Liver (tissue), 9 donors: ENCODE data around the gene CTU2. TPM values are rescaled to one million over a fixed set of nuclear protein-coding genes. Genes with fewer than 3 reads are reported as not detected.

ENCODE experiments used
- DNase-seq: peaks from one replicate; pipeline ENCODE4 v3.0.0-alpha.2; 2017; ENCODE audit warnings: low spot score
- H3K27ac ChIP-seq, 2 donors: one replicate each; pipeline ENCODE4 v1.7.0; 2013; ENCODE audit warnings: inconsistent platforms in 2 of 2, low read length in 2 of 2, control low read depth in 1 of 2, low read depth in 1 of 2, mild to moderate bottlenecking in 1 of 2
- H3K27me3 ChIP-seq, 4 donors: one replicate each; pipeline versions ENCODE4 v1.6.1 to v1.7.0; 2013; ENCODE audit warnings: low read length in 3 of 4, inconsistent platforms in 1 of 4, mild to moderate bottlenecking in 1 of 4, moderate library complexity in 1 of 4; ENCODE audit not compliant: control insufficient read depth in 4 of 4, insufficient read depth in 4 of 4
- H3K36me3 ChIP-seq, 4 donors: one replicate each; pipeline versions ENCODE4 v1.6.1 to v1.7.0; 2013; ENCODE audit warnings: low read length in 3 of 4, mild to moderate bottlenecking in 3 of 4, low read depth in 1 of 4, moderate library complexity in 1 of 4; ENCODE audit not compliant: control insufficient read depth in 4 of 4, insufficient read depth in 3 of 4
- H3K4me1 ChIP-seq, 4 donors: one replicate each; pipeline versions ENCODE4 v1.6.1 to v1.7.0; 2013; ENCODE audit warnings: low read length in 3 of 4, mild to moderate bottlenecking in 3 of 4, moderate library complexity in 1 of 4; ENCODE audit not compliant: control insufficient read depth in 4 of 4, insufficient read depth in 4 of 4
- H3K4me3 ChIP-seq, 3 donors: one replicate each; pipeline versions ENCODE4 v1.6.1 to v1.7.0; 2013; ENCODE audit warnings: low read length in 3 of 3, control low read depth in 1 of 3, low read depth in 1 of 3, mild to moderate bottlenecking in 1 of 3
- H3K9ac ChIP-seq, 2 donors: one replicate each; pipeline ENCODE4 v1.7.0; 2013; ENCODE audit warnings: low read length in 2 of 2, mild to moderate bottlenecking in 2 of 2, moderate library complexity in 2 of 2, control low read depth in 1 of 2, low read depth in 1 of 2
- H3K9me3 ChIP-seq, 4 donors: one replicate each; pipeline versions ENCODE4 v1.6.1 to v1.7.0; 2013; ENCODE audit warnings: low read length in 3 of 4; ENCODE audit not compliant: control insufficient read depth in 4 of 4
- CTCF ChIP-seq: fragments of 150-350 bp; IDR thresholded peaks from 2 replicates; pipeline ENCODE4 v1.5.1; 2017; ENCODE audit warnings: improper control_type of control experiment, low read depth, low read length; ENCODE audit not compliant: missing input control
- EGR1 ChIP-seq, 2 donors: IDR thresholded peaks; 2 replicates each; pipeline ENCODE4 v1.6.1; 2016 to 2018; ENCODE audit warnings: antibody characterized with exemption in 2 of 2, low read depth in 2 of 2
- FOXA1 ChIP-seq: IDR thresholded peaks from 2 replicates; pipeline ENCODE4 v1.6.1; 2016; ENCODE audit warnings: antibody characterized with exemption
- FOXA2 ChIP-seq: IDR thresholded peaks from 2 replicates; pipeline ENCODE4 v1.6.1; 2016; ENCODE audit warnings: antibody characterized with exemption
- GABPA ChIP-seq, 2 donors: IDR thresholded peaks in 1 of 2; conservative IDR thresholded peaks in 1 of 2; 2 replicates each; pipeline ENCODE4 v1.6.1; 2016; ENCODE audit warnings: antibody characterized with exemption in 2 of 2, mild to moderate bottlenecking in 1 of 2, moderate library complexity in 1 of 2
- HNF4A ChIP-seq, 2 donors: conservative IDR thresholded peaks; 2 replicates each; pipeline ENCODE4 v1.6.1; 2016; ENCODE audit warnings: antibody characterized with exemption in 2 of 2, mild to moderate bottlenecking in 2 of 2
- HNF4G ChIP-seq: IDR thresholded peaks from 2 replicates; pipeline ENCODE4 v1.6.1; 2016; ENCODE audit warnings: antibody characterized with exemption
- JUND ChIP-seq, 2 donors: IDR thresholded peaks; 2 replicates each; pipeline ENCODE4 v1.6.1; 2016; ENCODE audit warnings: antibody characterized with exemption in 2 of 2
- MAX ChIP-seq: IDR thresholded peaks from 2 replicates; pipeline ENCODE4 v1.6.1; 2016; ENCODE audit warnings: antibody characterized with exemption
- NR2F2 ChIP-seq: IDR thresholded peaks from 2 replicates; pipeline ENCODE4 v1.6.1; 2016; ENCODE audit warnings: antibody characterized with exemption
- RAD21 ChIP-seq, 2 donors: IDR thresholded peaks; 2 replicates each; pipeline ENCODE4 v1.6.1; 2016; ENCODE audit warnings: antibody characterized with exemption in 2 of 2, mild to moderate bottlenecking in 2 of 2
- REST ChIP-seq: IDR thresholded peaks from 2 replicates; pipeline ENCODE4 v1.6.1; 2016; ENCODE audit warnings: antibody characterized with exemption, mild to moderate bottlenecking
- RXRA ChIP-seq, 2 donors: IDR thresholded peaks; 2 replicates each; pipeline ENCODE4 v1.6.1; 2017 to 2018; ENCODE audit warnings: antibody characterized with exemption in 2 of 2, mild to moderate bottlenecking in 1 of 2
- SP1 ChIP-seq: IDR thresholded peaks from 2 replicates; pipeline ENCODE4 v1.6.1; 2018; ENCODE audit warnings: antibody characterized with exemption, mild to moderate bottlenecking
- TAF1 ChIP-seq: conservative IDR thresholded peaks from 2 replicates; pipeline ENCODE4 v1.6.1; 2016; ENCODE audit warnings: antibody characterized with exemption, mild to moderate bottlenecking
- YY1 ChIP-seq: IDR thresholded peaks from 2 replicates; pipeline ENCODE4 v1.6.1; 2016; ENCODE audit warnings: antibody characterized with exemption, mild to moderate bottlenecking
- ZBTB33 ChIP-seq: IDR thresholded peaks from 2 replicates; pipeline ENCODE4 v1.6.1; 2016; ENCODE audit warnings: antibody characterized with exemption
- WGBS: extraction: QIAGEN DNeasy Blood & Tissue Kit; methylation state at CpG from one replicate; pipeline ENCODE4 v1.1.7; 2013; 5-methylcytosine and 5-hydroxymethylcytosine counted together
- polyA plus RNA-seq, 2 donors: library from polyadenylated mRNA; stranded (reverse) in 1 of 2; unstranded in 1 of 2; fragments of 200-250 nt in 1 of 2; fragments of >200 nt in 1 of 2; fragmentation: Nextera tagmentation in 1 of 2; extraction: Ambion mirVana in 1 of 2; gene quantifications; one replicate each; pipeline versions ENCODE4 v1.2.1 to v1.2.3, GENCODE V29; 2013 to 2015
- total RNA-seq, 2 donors: library from RNA; depleted of rRNA; stranded (reverse); fragments of >200 nt; gene quantifications; one replicate each; pipeline ENCODE4 v1.2.3, GENCODE V29; 2014
- TF ChIP-seq, protein P1 (sequence below): IDR thresholded peaks from 2 replicates; pipeline ENCODE4 v1.6.1; 2016; ENCODE audit warnings: antibody characterized with exemption
- donor health status: healthy.
- donor health status: healthy.
- donor health status: healthy.
- donor health status: healthy.
- donor health status: healthy.

CTU2 gene
- total and polyA plus RNA-seq, 4 donors: 7.0 to 8.5 (median 7.4) TPM

DNA sequence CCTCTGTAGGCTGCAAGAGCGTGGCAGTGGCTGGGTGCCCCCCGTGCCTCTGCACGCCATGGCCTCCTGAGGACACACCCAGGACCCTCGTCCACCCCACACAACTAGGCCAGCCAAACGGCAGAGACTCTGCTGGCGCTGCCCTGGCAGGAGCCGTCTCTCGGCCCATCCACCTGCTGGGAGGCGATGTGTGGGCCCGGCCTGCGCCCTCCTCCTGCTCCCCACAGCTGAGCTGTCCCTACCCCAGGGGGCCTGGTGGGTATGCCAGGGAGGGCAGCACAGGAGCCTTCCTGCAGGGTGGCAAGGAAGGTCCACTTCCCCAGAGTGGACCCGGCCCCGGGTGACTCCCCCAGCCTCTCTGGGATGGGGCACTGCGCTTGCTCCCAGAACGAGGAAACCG is 7.1 kb upstream of the CTU2 start:
- Histone ChIP-seq H3K27ac (no peak overlapping the region), H3K4me3 (no peak overlapping the region), H3K4me1 (peaks cover 0 to 17% (median 4%) of the 10 kb centered on the region in 4 donors), H3K9ac (no peak overlapping the region), H3K36me3 (peaks cover 2 to 15% (median 6%) of the 10 kb centered on the region in 4 donors), H3K27me3 (no peaks in the 10 kb centered on the region), H3K9me3 (no peaks in the 10 kb centered on the region)
- 93% methylated on average over 16 of the region's 16 CpGs for whole genome bisulfite sequencing
- TF ChIP-seq JUND (IDR thresholded peaks at IDR 0.05): no peak
- no peak for TF ChIP-seq SP1
- TF ChIP-seq NR2F2: no peak
- no peak for TF ChIP-seq REST
- no peak for TF ChIP-seq FOXA2
- TF ChIP-seq TAF1: no peak
- no peak for TF ChIP-seq GABPA (IDR thresholded peaks at IDR 0.05 in 1 of 2, conservative IDR thresholded peaks at IDR 0.05 in 1 of 2)
- no peak for TF ChIP-seq HNF4G
- TF ChIP-seq MAX: no peak
- no peak for TF ChIP-seq CTCF
- TF ChIP-seq RAD21 (IDR thresholded peaks at IDR 0.05): no peak
- no peak for TF ChIP-seq RXRA (IDR thresholded peaks at IDR 0.05)
- TF ChIP-seq FOXA1: no peak
- TF ChIP-seq ZBTB33: no peak
- TF ChIP-seq HNF4A (conservative IDR thresholded peaks at IDR 0.05): no peak
- TF ChIP-seq, protein P1, sequence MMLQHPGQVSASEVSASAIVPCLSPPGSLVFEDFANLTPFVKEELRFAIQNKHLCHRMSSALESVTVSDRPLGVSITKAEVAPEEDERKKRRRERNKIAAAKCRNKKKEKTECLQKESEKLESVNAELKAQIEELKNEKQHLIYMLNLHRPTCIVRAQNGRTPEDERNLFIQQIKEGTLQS: no peak
- TF ChIP-seq EGR1 (IDR thresholded peaks at IDR 0.05; ENCODE audit: low read depth in 2 of 2): no peak
- TF ChIP-seq YY1: no peak
- DNase-seq: no peak
